PC-3 (cell line): Measurements from ENCODE around the gene BCAS1.

ENCODE experiments used
- CTCF ChIP-seq: fragments of 300-600 bp; sonication (generic); conservative IDR thresholded peaks from 2 replicates; pipeline ENCODE4 v1.5.1; 2017; ENCODE audit warnings: antibody characterized with exemption, low read depth, mild to moderate bottlenecking, low read length
- EZH2 ChIP-seq: fragments of 300-600 bp; sonication (generic); IDR thresholded peaks from one replicate; pipeline ENCODE4 v1.6.1; 2017; ENCODE audit warnings: antibody characterized with exemption, mild to moderate bottlenecking, low read length; ENCODE audit not compliant: unreplicated experiment

DNA sequence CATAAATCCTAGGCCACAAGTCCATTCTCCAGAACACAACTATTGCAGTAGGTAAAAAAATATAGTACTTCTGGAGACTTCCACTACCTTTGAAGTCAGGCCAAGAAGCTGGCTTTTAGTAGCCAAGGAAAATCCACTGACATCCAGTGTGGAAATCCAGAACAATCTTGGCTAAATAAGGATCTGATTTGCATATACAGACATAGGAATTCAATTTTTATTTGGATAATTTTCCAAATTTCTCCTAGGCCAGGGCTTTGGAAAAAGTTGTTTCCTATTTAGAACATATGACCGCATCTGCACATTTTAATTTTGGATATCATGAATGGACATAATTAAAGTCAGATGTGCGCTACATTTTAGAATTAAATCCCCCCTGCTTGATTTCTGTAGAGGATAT is 100.2 kb downstream of the BCAS1 start:
- no peak for TF ChIP-seq CTCF
- no peak for TF ChIP-seq EZH2
